Esophagus muscularis mucosa (tissue), 4 donors: ENCODE results near the gene NRXN2. TPM values are rescaled to one million over a fixed set of nuclear protein-coding genes. Genes with fewer than 3 reads are reported as not detected.

Experiments used
- DNase-seq: peaks from one replicate; pipeline ENCODE4 v3.0.0-alpha.2; 2017; ENCODE audit errors: extremely low spot score
- H3K27ac ChIP-seq, 4 donors: fragments of 200-600 bp; sonication (generic); replicated peaks in 1 of 4; 1 replicate in 3 of 4; 2 replicates in 1 of 4; pipeline ENCODE4 v1.5.1; 2016 to 2019; ENCODE audit warnings: mild to moderate bottlenecking in 1 of 4
- H3K27me3 ChIP-seq, 4 donors: fragments of 200-600 bp; sonication (generic); one replicate each; pipeline versions ENCODE4 v1.5.1 to v1.6.0; 2016 to 2019
- H3K36me3 ChIP-seq, 4 donors: fragments of 200-600 bp; sonication (generic); one replicate each; pipeline ENCODE4 v1.5.1; 2016 to 2019
- H3K4me1 ChIP-seq, 4 donors: fragments of 200-600 bp; sonication (generic); one replicate each; pipeline ENCODE4 v1.5.1; 2016 to 2019
- H3K4me3 ChIP-seq, 4 donors: fragments of 200-600 bp; sonication (generic); 1 replicate in 2 of 4; 2 replicates in 2 of 4; pipeline ENCODE4 v1.5.1; 2016 to 2019; ENCODE audit warnings: mild to moderate bottlenecking in 4 of 4, moderate library complexity in 1 of 4
- H3K9me3 ChIP-seq, 4 donors: fragments of 200-600 bp; sonication (generic); 1 replicate in 3 of 4; 2 replicates in 1 of 4; pipeline ENCODE4 v1.5.1; 2016 to 2019
- EP300 ChIP-seq: sonication (generic); formaldehyde crosslinking; IDR thresholded peaks from one replicate; pipeline ENCODE4 v1.6.1; 2017; ENCODE audit warnings: antibody characterized with exemption
- POLR2A ChIP-seq: fragments of 450-650 bp; IDR thresholded peaks from one replicate; pipeline ENCODE4 v1.6.1; 2017; ENCODE audit warnings: antibody characterized with exemption, moderate library complexity, mild to moderate bottlenecking, low read depth
- POLR2AphosphoS5 ChIP-seq, 2 donors: sonication (generic); formaldehyde crosslinking; IDR thresholded peaks; one replicate each; pipeline ENCODE4 v1.6.1; 2017; ENCODE audit warnings: antibody characterized with exemption in 2 of 2
- WGBS: methylation state at CpG from one replicate; pipeline ENCODE4 v1.1.5; 2018; 5-methylcytosine and 5-hydroxymethylcytosine counted together
- intact Hi-C: fragments of 100-400 bp; cut with DNase I; formaldehyde crosslinking; loops from one replicate; pipeline ENCODE4 v1.15.1; 2023
- total RNA-seq, 4 donors: library from RNA; depleted of rRNA; stranded (reverse); fragments of >200 nt; gene quantifications; one replicate each; pipeline versions ENCODE4 v1.1.0 to v1.2.1, GENCODE V29; 2016
- TF ChIP-seq, protein P1 (sequence below), 3 experiments: fragments of 200-600 bp in 2 of 3; fragments of 450-650 bp in 1 of 3; sonication (generic) in 2 of 3; IDR thresholded peaks; one replicate each; pipeline ENCODE4 v1.5.1; 2017 to 2019; ENCODE audit warnings: antibody characterized with exemption in 3 of 3, mild to moderate bottlenecking in 2 of 3, moderate library complexity in 1 of 3

The NRXN2 gene
- total RNA-seq, 4 donors from 2014 or later, result 2.1 to 12.9 (median 4.3) TPM

DNA sequence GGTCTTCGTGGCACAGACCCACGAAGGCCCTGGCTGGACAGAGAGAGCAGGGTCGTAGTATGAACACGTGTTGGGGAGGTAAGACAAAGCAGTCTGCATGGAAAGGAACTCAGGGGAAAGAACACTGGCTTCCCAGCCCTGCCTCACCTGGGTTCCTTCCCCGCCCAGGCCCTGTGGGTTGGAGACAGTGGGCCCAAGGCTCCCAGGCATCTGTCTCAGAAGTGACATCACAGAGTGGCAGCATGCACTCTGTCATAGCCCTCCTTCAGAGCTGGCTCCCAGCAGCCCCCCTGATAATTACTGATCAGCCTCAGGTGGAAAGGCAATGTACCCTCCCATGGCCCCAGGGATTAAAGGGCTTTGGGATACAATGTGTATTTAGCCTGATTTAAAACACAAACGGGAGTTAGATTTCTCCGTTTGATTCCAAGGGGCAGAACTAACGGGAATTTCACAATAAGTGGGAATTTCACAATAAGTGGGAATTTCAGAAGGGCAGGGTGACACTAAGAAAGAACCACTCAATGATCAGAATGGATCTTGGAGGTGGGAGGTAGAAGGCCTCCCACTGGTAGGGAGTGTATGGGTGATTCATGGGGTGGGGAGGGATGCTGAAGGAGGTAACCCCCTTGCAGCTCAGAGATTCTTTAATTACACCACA is 66.9 kb downstream of the NRXN2 start:
- TF ChIP-seq, protein P1, sequence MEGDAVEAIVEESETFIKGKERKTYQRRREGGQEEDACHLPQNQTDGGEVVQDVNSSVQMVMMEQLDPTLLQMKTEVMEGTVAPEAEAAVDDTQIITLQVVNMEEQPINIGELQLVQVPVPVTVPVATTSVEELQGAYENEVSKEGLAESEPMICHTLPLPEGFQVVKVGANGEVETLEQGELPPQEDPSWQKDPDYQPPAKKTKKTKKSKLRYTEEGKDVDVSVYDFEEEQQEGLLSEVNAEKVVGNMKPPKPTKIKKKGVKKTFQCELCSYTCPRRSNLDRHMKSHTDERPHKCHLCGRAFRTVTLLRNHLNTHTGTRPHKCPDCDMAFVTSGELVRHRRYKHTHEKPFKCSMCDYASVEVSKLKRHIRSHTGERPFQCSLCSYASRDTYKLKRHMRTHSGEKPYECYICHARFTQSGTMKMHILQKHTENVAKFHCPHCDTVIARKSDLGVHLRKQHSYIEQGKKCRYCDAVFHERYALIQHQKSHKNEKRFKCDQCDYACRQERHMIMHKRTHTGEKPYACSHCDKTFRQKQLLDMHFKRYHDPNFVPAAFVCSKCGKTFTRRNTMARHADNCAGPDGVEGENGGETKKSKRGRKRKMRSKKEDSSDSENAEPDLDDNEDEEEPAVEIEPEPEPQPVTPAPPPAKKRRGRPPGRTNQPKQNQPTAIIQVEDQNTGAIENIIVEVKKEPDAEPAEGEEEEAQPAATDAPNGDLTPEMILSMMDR (IDR thresholded peaks at IDR 0.05), result no peak
- TF ChIP-seq POLR2AphosphoS5 (IDR thresholded peaks at IDR 0.05) (no peak), POLR2A (no peak), EP300 (no peak)

DNA sequence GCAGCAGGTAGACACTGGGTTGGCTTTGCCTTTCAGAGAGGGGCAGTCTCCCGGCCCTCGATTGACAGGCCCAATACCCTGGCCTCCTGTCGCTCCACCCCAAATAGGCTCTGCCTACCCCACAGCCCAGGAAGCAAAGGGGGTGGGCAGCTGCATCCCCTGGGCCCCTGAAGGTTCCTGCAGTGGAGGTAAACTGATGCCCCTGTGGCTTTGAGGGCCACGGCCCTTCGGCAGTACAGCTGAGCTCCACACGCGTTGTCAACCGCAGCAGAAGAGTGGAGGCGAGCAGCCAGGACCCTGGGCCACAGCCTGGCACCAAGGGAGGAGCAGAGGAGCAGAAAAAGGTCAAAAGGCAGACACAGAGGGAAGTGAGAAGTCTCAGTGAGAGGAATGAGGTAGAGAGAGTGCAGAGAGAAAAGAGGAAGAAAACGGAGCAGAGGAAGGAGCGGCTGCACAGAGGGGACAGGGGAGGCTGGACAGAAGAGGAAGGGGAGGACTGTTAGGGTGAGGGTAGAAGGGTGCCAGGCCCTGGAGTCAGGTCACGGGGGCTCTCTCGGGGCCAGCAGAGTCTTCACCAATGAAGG is 67.9 kb downstream of the NRXN2 start:
- intact Hi-C loops, result loop anchor here (1.0 to 5.0 kb wide), 2 partner anchors 102 to 208 kb away; no protein-coding TSS in a partner anchor
- H3K27me3 ChIP-seq, result peaks cover 0 to 12% (median 0%) of the 10 kb centered on the region in 4 donors
- H3K36me3 ChIP-seq, result no peaks in the 10 kb centered on the region
- peaks cover 0 to 8% (median 6%) of the 10 kb centered on the region in 4 donors for H3K4me1 ChIP-seq
- H3K27ac ChIP-seq, result no peak overlapping the region
- TF ChIP-seq POLR2A, result no peak
- no peak for TF ChIP-seq EP300
- TF ChIP-seq POLR2AphosphoS5 (IDR thresholded peaks at IDR 0.05), result no peak
- H3K4me3 ChIP-seq, result no peak overlapping the region
- 62% methylated on average over 10 of the region's 13 CpGs for WGBS
- no peak for DNase-seq
- no peaks in the 10 kb centered on the region for H3K9me3 ChIP-seq

More for the DNA sequence above, 66.9 kb downstream of the NRXN2 start:
- no peak overlapping the region for H3K27ac ChIP-seq
- intact Hi-C loops, result no loop called here
- H3K4me1 ChIP-seq, result peaks cover 3 to 13% (median 9%) of the 10 kb centered on the region in 4 donors
- H3K36me3 ChIP-seq, result no peaks in the 10 kb centered on the region
- DNase-seq, result no peak
- H3K9me3 ChIP-seq, result no peaks in the 10 kb centered on the region
- no peak overlapping the region for H3K4me3 ChIP-seq
- WGBS, result 81% methylated on average over 8 of the region's 8 CpGs
- H3K27me3 ChIP-seq, result peaks cover 0 to 12% (median 0%) of the 10 kb centered on the region in 4 donors

DNA sequence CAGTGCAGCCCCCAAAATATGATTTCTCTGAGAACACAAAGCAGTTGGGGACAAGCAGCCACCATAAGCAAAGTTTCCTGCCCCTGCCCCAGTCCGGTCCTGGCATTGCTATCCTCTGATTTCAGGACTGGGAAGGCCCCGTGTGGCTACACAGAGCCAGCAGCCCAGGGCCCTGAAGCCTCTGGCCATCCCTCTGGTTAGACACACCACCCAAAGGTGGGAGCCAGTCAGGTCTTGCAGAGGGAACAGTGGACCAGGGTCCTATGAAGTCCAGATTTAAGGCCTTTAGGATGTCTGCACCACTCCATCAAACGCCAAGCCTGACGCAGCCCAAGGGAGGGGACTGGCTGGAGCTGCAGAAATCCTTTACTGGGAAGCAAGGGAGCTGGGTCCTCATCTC is 68.6 kb downstream of the NRXN2 start:
- peaks cover 0 to 8% (median 6%) of the 10 kb centered on the region in 4 donors for H3K4me1 ChIP-seq
- no peak overlapping the region for H3K4me3 ChIP-seq
- 87% methylated on average over 3 of the region's 4 CpGs for WGBS
- no peak for DNase-seq
- no peaks in the 10 kb centered on the region for H3K36me3 ChIP-seq
- no peaks in the 10 kb centered on the region for H3K9me3 ChIP-seq
- peaks cover 0 to 15% (median 0%) of the 10 kb centered on the region in 4 donors for H3K27me3 ChIP-seq
- no peak for TF ChIP-seq POLR2A
- no peak for TF ChIP-seq EP300
- no peak for TF ChIP-seq POLR2AphosphoS5 (IDR thresholded peaks at IDR 0.05)
- TF ChIP-seq, protein P1 (IDR thresholded peaks at IDR 0.05), result no peak
- no peak overlapping the region for H3K27ac ChIP-seq
- intact Hi-C loops, result loop anchor here (1.0 to 5.0 kb wide), 2 partner anchors 101 to 207 kb away; no protein-coding TSS in a partner anchor

DNA sequence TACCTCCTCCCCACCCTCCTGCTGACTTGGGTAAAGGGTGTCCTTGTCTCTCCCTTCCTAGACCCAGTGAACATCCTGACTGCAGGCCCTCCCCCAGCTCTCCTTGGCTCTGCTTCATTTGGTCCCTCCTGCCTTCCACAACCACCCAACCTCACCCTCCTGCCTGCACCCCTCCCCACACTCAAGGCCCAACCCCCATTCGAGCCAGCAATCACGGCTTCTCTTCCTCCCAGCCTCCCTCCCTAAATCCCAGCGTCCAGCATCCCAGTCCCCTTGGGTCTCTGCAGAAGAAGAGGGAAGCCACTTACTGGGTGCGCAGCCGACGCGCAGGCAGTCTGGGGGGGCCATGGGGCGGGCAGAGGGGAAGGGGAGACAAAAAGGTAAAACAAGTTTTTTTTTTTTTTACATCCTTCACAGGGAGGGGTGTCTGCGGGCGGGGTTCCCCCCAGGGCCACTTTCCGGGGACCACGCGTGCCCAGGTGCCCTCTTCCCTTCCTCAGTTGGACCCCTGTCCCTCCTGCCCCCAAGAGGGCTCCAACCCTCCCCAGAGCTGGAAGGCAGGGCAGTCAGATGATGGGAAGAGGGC is 69.5 kb downstream of the NRXN2 start:
- Histone ChIP-seq H3K4me1 (peaks cover 0 to 8% (median 6%) of the 10 kb centered on the region in 4 donors), H3K27me3 (peaks cover 0 to 25% (median 0%) of the 10 kb centered on the region in 4 donors), H3K27ac (no peak overlapping the region), H3K9me3 (no peaks in the 10 kb centered on the region), H3K4me3 (no peak overlapping the region), H3K36me3 (no peaks in the 10 kb centered on the region)
- no peak for TF ChIP-seq POLR2AphosphoS5 (IDR thresholded peaks at IDR 0.05)
- TF ChIP-seq EP300, result no peak
- no peak for TF ChIP-seq POLR2A
- TF ChIP-seq, protein P1 (IDR thresholded peaks at IDR 0.05), result no peak
- intact Hi-C loops, result loop anchor here (5.0 kb wide), 1 partner anchor 206 kb away; no protein-coding TSS in a partner anchor
- WGBS, result 39% methylated on average over 11 of the region's 13 CpGs
- DNase-seq, result no peak
